HEK293 (cell line): ENCODE measurements around the gene S100B.

Source experiments
- CTCF ChIA-PET: fragments of 350-600 bp; formaldehyde crosslinking; extraction: SDS; loops from one replicate; lab custom pipeline; 2021; ENCODE audit warnings: antibody characterized with exemption; lab: Yijun Ruan, JAX
- POLR2A ChIA-PET: fragments of 300-600 bp; formaldehyde crosslinking; extraction: SDS; loops from one replicate; lab custom pipeline; 2020; ENCODE audit warnings: antibody characterized with exemption, inconsistent platforms; lab: Yijun Ruan, JAX
- H3K27ac ChIP-seq: fragments of 200-500 bp; sonication (Bioruptor generic); 2 replicates; pipeline ENCODE4 v1.5.1; 2014; ENCODE audit warnings: low read depth, low read length, control low read depth, inconsistent platforms; ENCODE audit errors: extremely low read depth
- H3K36me3 ChIP-seq, 2 experiments: fragments of 200-500 bp in 1 of 2; sonication (Bioruptor generic) in 1 of 2; 1 replicate in 1 of 2; 2 replicates in 1 of 2; pipeline ENCODE4 v1.5.1; 2014 to 2017; ENCODE audit warnings: inconsistent platforms in 2 of 2, low read length in 2 of 2; ENCODE audit not compliant: control insufficient read depth in 2 of 2, insufficient read depth in 1 of 2
- H3K4me1 ChIP-seq: fragments of 200-500 bp; sonication (Bioruptor generic); 2 replicates; pipeline ENCODE4 v1.5.1; 2014; ENCODE audit warnings: mild to moderate bottlenecking, low read length, inconsistent platforms; ENCODE audit not compliant: control insufficient read depth, insufficient read depth
- H3K4me3 ChIP-seq: 2 replicates; pipeline ENCODE4 v1.5.1; 2011; ENCODE audit warnings: low read depth, mild to moderate bottlenecking, control low read depth, low read length, moderate library complexity
- H3K9me3 ChIP-seq: fragments of 200-500 bp; sonication (Bioruptor generic); 2 replicates; pipeline ENCODE4 v1.5.1; 2014; ENCODE audit warnings: low read depth, low read length, inconsistent platforms; ENCODE audit not compliant: control insufficient read depth, insufficient read depth
- KLF9 ChIP-seq: fragments of 450-650 bp; formaldehyde crosslinking; IDR thresholded peaks from 2 replicates; pipeline ENCODE4 v1.5.1; 2016; ENCODE audit warnings: missing biosample characterization, missing genetic modification characterization, low read depth
- YY2 ChIP-seq: fragments of 450-650 bp; formaldehyde crosslinking; IDR thresholded peaks from 2 replicates; pipeline ENCODE4 v1.5.1; 2016; ENCODE audit warnings: missing biosample characterization, missing genetic modification characterization
- ZNF202 ChIP-seq: fragments of 450-650 bp; formaldehyde crosslinking; IDR thresholded peaks from 2 replicates; pipeline ENCODE4 v1.5.1; 2016; ENCODE audit warnings: missing biosample characterization, missing genetic modification characterization, borderline replicate concordance
- ZNF426 ChIP-seq: fragments of 450-650 bp; formaldehyde crosslinking; IDR thresholded peaks from 2 replicates; pipeline ENCODE4 v1.5.1; 2017; ENCODE audit warnings: missing biosample characterization, missing genetic modification characterization, mild to moderate bottlenecking, inconsistent platforms, moderate library complexity
- ZNF555 ChIP-seq: fragments of 450-650 bp; formaldehyde crosslinking; conservative IDR thresholded peaks from 2 replicates; pipeline ENCODE4 v1.5.1; 2017; ENCODE audit warnings: missing biosample characterization, mild to moderate bottlenecking, missing genetic modification characterization, inconsistent platforms
- ZNF654 ChIP-seq: fragments of 450-650 bp; formaldehyde crosslinking; IDR thresholded peaks from 2 replicates; pipeline ENCODE4 v1.5.1; 2016; ENCODE audit warnings: low read depth, missing biosample characterization, missing genetic modification characterization
- ZXDB ChIP-seq: fragments of 450-650 bp; formaldehyde crosslinking; IDR thresholded peaks from 2 replicates; pipeline ENCODE4 v1.5.1; 2016; ENCODE audit warnings: missing biosample characterization, missing genetic modification characterization
- TF ChIP-seq, protein P1 (sequence below): fragments of 450-650 bp; formaldehyde crosslinking; conservative IDR thresholded peaks from 2 replicates; pipeline ENCODE4 v1.5.1; 2016; ENCODE audit warnings: low read depth, missing biosample characterization, missing genetic modification characterization
- TF ChIP-seq, protein P2 (sequence below): fragments of 450-650 bp; formaldehyde crosslinking; IDR thresholded peaks from 2 replicates; pipeline ENCODE4 v1.5.1; 2016; ENCODE audit warnings: missing biosample characterization, missing genetic modification characterization
- TF ChIP-seq, protein P3 (sequence below): fragments of 450-650 bp; formaldehyde crosslinking; IDR thresholded peaks from 2 replicates; pipeline ENCODE4 v1.5.1; 2016; ENCODE audit warnings: missing biosample characterization, missing genetic modification characterization

S100B gene

DNA sequence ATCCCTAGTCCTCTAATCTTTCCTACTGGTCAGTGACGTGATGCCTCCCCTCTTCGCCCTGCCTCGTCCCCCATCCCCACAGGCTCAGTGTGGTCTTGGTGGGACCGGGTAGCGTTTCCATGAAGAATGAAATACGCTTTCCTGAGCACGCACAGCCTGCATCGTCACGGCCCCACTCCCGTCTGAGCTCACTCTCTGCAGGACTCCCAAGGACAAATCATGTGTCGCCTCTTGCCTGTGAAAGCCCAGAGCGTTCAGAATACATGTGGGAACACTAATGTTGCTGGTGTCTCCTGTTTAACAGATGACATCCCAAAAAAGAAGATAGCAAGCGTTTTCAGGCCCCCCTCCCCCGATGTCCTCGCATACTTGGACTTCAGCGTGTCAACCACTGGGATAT, 49.2 kb downstream of the S100B start (continued):
- TF ChIP-seq, protein P1, sequence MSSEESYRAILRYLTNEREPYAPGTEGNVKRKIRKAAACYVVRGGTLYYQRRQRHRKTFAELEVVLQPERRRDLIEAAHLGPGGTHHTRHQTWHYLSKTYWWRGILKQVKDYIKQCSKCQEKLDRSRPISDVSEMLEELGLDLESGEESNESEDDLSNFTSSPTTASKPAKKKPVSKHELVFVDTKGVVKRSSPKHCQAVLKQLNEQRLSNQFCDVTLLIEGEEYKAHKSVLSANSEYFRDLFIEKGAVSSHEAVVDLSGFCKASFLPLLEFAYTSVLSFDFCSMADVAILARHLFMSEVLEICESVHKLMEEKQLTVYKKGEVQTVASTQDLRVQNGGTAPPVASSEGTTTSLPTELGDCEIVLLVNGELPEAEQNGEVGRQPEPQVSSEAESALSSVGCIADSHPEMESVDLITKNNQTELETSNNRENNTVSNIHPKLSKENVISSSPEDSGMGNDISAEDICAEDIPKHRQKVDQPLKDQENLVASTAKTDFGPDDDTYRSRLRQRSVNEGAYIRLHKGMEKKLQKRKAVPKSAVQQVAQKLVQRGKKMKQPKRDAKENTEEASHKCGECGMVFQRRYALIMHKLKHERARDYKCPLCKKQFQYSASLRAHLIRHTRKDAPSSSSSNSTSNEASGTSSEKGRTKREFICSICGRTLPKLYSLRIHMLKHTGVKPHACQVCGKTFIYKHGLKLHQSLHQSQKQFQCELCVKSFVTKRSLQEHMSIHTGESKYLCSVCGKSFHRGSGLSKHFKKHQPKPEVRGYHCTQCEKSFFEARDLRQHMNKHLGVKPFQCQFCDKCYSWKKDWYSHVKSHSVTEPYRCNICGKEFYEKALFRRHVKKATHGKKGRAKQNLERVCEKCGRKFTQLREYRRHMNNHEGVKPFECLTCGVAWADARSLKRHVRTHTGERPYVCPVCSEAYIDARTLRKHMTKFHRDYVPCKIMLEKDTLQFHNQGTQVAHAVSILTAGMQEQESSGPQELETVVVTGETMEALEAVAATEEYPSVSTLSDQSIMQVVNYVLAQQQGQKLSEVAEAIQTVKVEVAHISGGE = no peak
- no peak for TF ChIP-seq KLF9
- TF ChIP-seq ZXDB (tag by site-specific recombination) = no peak
- TF ChIP-seq, protein P2, sequence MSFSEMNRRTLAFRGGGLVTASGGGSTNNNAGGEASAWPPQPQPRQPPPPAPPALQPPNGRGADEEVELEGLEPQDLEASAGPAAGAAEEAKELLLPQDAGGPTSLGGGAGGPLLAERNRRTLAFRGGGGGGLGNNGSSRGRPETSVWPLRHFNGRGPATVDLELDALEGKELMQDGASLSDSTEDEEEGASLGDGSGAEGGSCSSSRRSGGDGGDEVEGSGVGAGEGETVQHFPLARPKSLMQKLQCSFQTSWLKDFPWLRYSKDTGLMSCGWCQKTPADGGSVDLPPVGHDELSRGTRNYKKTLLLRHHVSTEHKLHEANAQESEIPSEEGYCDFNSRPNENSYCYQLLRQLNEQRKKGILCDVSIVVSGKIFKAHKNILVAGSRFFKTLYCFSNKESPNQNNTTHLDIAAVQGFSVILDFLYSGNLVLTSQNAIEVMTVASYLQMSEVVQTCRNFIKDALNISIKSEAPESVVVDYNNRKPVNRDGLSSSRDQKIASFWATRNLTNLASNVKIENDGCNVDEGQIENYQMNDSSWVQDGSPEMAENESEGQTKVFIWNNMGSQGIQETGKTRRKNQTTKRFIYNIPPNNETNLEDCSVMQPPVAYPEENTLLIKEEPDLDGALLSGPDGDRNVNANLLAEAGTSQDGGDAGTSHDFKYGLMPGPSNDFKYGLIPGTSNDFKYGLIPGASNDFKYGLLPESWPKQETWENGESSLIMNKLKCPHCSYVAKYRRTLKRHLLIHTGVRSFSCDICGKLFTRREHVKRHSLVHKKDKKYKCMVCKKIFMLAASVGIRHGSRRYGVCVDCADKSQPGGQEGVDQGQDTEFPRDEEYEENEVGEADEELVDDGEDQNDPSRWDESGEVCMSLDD (tag by site-specific recombination) = no peak
- TF ChIP-seq ZNF426 (tag by site-specific recombination) = no peak
- no peak for TF ChIP-seq ZNF555 (tag by site-specific recombination)

DNA sequence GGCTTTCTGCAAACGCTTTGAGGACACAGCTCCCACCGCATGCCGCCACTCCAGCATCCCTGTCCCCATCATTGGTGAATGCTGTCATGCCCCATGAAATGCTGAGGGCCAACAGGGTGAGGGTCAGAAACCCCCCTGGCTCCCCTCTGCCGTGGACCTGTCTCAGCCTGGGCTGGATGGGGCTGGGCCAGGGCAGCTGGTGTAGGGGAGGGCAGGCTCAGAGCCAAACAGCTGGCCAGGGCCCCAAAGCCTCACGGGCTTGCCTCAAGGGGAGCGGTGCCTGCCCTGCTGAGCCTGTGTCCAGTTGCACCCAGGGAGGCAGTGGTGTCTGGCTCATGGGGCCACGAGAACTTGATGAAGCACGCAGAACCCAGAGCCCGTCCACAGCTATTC, 49.7 kb downstream of the S100B start:
- no peak for TF ChIP-seq YY2 (tag by site-specific recombination)
- TF ChIP-seq, protein P2 (tag by site-specific recombination) = no peak
- no peak for TF ChIP-seq ZNF202 (tag by site-specific recombination)
- TF ChIP-seq ZNF654 = no peak
- TF ChIP-seq, protein P3, sequence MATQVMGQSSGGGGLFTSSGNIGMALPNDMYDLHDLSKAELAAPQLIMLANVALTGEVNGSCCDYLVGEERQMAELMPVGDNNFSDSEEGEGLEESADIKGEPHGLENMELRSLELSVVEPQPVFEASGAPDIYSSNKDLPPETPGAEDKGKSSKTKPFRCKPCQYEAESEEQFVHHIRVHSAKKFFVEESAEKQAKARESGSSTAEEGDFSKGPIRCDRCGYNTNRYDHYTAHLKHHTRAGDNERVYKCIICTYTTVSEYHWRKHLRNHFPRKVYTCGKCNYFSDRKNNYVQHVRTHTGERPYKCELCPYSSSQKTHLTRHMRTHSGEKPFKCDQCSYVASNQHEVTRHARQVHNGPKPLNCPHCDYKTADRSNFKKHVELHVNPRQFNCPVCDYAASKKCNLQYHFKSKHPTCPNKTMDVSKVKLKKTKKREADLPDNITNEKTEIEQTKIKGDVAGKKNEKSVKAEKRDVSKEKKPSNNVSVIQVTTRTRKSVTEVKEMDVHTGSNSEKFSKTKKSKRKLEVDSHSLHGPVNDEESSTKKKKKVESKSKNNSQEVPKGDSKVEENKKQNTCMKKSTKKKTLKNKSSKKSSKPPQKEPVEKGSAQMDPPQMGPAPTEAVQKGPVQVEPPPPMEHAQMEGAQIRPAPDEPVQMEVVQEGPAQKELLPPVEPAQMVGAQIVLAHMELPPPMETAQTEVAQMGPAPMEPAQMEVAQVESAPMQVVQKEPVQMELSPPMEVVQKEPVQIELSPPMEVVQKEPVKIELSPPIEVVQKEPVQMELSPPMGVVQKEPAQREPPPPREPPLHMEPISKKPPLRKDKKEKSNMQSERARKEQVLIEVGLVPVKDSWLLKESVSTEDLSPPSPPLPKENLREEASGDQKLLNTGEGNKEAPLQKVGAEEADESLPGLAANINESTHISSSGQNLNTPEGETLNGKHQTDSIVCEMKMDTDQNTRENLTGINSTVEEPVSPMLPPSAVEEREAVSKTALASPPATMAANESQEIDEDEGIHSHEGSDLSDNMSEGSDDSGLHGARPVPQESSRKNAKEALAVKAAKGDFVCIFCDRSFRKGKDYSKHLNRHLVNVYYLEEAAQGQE (tag by site-specific recombination) = no peak

More for the DNA sequence above, 49.7 kb downstream of the S100B start:
- ChIA-PET POLR2A (interaction anchor here (0.6 kb wide), 1 partner anchor 189 kb away, joined by 3 read pairs; no protein-coding TSS in a partner anchor), CTCF (no interaction called here)
- Histone ChIP-seq H3K4me3 (no peak overlapping the region), H3K27ac (no peak overlapping the region), H3K4me1 (no peaks in the 10 kb centered on the region), H3K9me3 (no peaks in the 10 kb centered on the region), H3K36me3 (peaks cover 5 to 79% of the 10 kb centered on the region in 2 experiments; a peak in 2 of 3 replicates)
